K562 (cell line): ENCODE measurements around the gene EN2. TPM values are rescaled to one million over a fixed set of nuclear protein-coding genes. Genes with fewer than 3 reads are reported as not detected.

Source experiments
- ATAC-seq: fragments of 200-7000 bp; cut with Tn5 transposase; 3 replicates; pipeline ENCODE4 v1.9.1; 2020; ENCODE audit warnings: moderate library complexity
- BruUV-seq: library from RNA; stranded (reverse); fragments of 400-500 nt; replicated peaks from 2 replicates; lab custom pipeline; 2021; lab: Mats Ljungman, UMichigan
- CTCF ChIA-PET: fragments of 300-600 bp; formaldehyde crosslinking; extraction: SDS; loops from one replicate; lab custom pipeline; 2021; ENCODE audit warnings: low intra/inter-chr PET ratio; lab: Yijun Ruan, JAX
- POLR2A ChIA-PET: fragments of 300-600, 350-650 bp; sonication (Branson Sonifier 250); formaldehyde crosslinking; extraction: SDS; loops from one replicate; lab custom pipeline; 2021; ENCODE audit warnings: antibody characterized with exemption, inconsistent platforms; lab: Yijun Ruan, JAX
- DNase-seq, 4 experiments: peaks; one replicate each; pipeline versions ENCODE4 v3.0.0 to v3.0.0-alpha.2; 2011 to 2018; ENCODE audit warnings: low spot score in 3 of 4, mixed read lengths in 3 of 4; ENCODE audit errors: extremely low read depth in 1 of 4
- FAIRE-seq: peaks from 2 replicates; lab custom pipeline; 2011; peaks lifted over from hg19 to GRCh38; lab: Jason Lieb, UNC
- H2AFZ ChIP-seq: 2 replicates; pipeline ENCODE4 v1.6.0; 2011; ENCODE audit warnings: low read depth, low read length, control low read depth, inconsistent platforms
- H3K27ac ChIP-seq: fragments of 200-600 bp; 3 replicates; pipeline ENCODE4 v1.8.0; 2011; ENCODE audit warnings: low read depth, mild to moderate bottlenecking, control low read depth, inconsistent platforms, low read length, moderate library complexity, mixed read lengths; ENCODE audit errors: extremely low read depth
- H3K27me3 ChIP-seq, 2 experiments: fragments of 300-600 bp in 1 of 2; 2 replicates in 1 of 2; 3 replicates in 1 of 2; pipeline versions ENCODE4 v1.6.0 to v1.8.0; 2011; ENCODE audit warnings: inconsistent platforms in 2 of 2, low read length in 2 of 2, mild to moderate bottlenecking in 1 of 2, mixed read lengths in 1 of 2, moderate library complexity in 1 of 2; ENCODE audit not compliant: control insufficient read depth in 2 of 2, insufficient read depth in 2 of 2
- H3K36me3 ChIP-seq: fragments of 300-600 bp; 3 replicates; pipeline ENCODE4 v1.8.0; 2011; ENCODE audit warnings: mild to moderate bottlenecking, low read length, inconsistent platforms; ENCODE audit not compliant: control insufficient read depth, insufficient read depth
- H3K4me1 ChIP-seq, 2 experiments: fragments of 200-600 bp in 1 of 2; replicated peaks in 1 of 2; 2 replicates in 1 of 2; 3 replicates in 1 of 2; pipeline versions ENCODE4 v1.5.1 to v1.8.0; 2011; ENCODE audit warnings: inconsistent platforms in 2 of 2, low read length in 2 of 2, mild to moderate bottlenecking in 1 of 2, mixed read lengths in 1 of 2, moderate library complexity in 1 of 2; ENCODE audit not compliant: control insufficient read depth in 2 of 2, insufficient read depth in 2 of 2
- H3K4me2 ChIP-seq: 2 replicates; pipeline ENCODE4 v1.6.1; 2011; ENCODE audit warnings: low read length, control low read depth, inconsistent platforms, mixed read lengths; ENCODE audit not compliant: insufficient read depth
- H3K4me3 ChIP-seq: fragments of 200-600 bp; sonication (generic), shearing (Covaris generic); 2 replicates; pipeline ENCODE4 v1.5.1; 2016; ENCODE audit warnings: control low read depth, inconsistent platforms
- H3K79me2 ChIP-seq: fragments of 200-600 bp; 3 replicates; pipeline ENCODE4 v1.8.0; 2011; ENCODE audit warnings: low read length, inconsistent platforms; ENCODE audit not compliant: control insufficient read depth, insufficient read depth
- H3K9ac ChIP-seq, 2 experiments: 2 replicates each; pipeline versions ENCODE4 v1.6.0 to v1.6.1; 2011; ENCODE audit warnings: low read depth in 2 of 2, low read length in 2 of 2, control low read depth in 1 of 2, inconsistent platforms in 1 of 2, mild to moderate bottlenecking in 1 of 2, mixed read lengths in 1 of 2; ENCODE audit not compliant: insufficient read depth in 1 of 2
- H3K9me1 ChIP-seq: one replicate; pipeline ENCODE4 v1.6.0; 2011; ENCODE audit warnings: inconsistent platforms, mild to moderate bottlenecking, low read length, moderate library complexity; ENCODE audit not compliant: control insufficient read depth, insufficient read depth
- H3K9me3 ChIP-seq: replicated peaks from 2 replicates; pipeline ENCODE4 v1.5.1; 2011; ENCODE audit warnings: low read depth, low read length, inconsistent platforms; ENCODE audit not compliant: control insufficient read depth, insufficient read depth
- H4K20me1 ChIP-seq: replicated peaks from 2 replicates; pipeline ENCODE4 v1.6.1; 2011; ENCODE audit warnings: low read length, inconsistent platforms, mixed read lengths; ENCODE audit not compliant: control insufficient read depth, insufficient read depth
- ARID1B ChIP-seq: fragments of 450-650 bp; IDR thresholded peaks from 2 replicates; pipeline ENCODE4 v1.6.1; 2016; ENCODE audit warnings: antibody characterized with exemption, mild to moderate bottlenecking, inconsistent platforms
- ASH1L ChIP-seq: fragments of 450-650 bp; IDR thresholded peaks from 2 replicates; pipeline ENCODE4 v1.6.1; 2018; ENCODE audit warnings: borderline replicate concordance, mild to moderate bottlenecking, low read depth; ENCODE audit not compliant: partially characterized antibody
- CLOCK ChIP-seq: fragments of 250-450 bp; sonication (Bioruptor Pico); IDR thresholded peaks from 2 replicates; pipeline ENCODE4 v1.4.0; 2020; ENCODE audit warnings: mild to moderate bottlenecking, moderate library complexity, borderline replicate concordance
- FOS ChIP-seq: IDR thresholded peaks from 3 replicates; pipeline ENCODE4 v1.6.1; 2011; ENCODE audit not compliant: insufficient read length; ENCODE audit errors: extremely low read depth
- HMBOX1 ChIP-seq: sonication (generic); IDR thresholded peaks from 2 replicates; pipeline ENCODE4 v1.6.1; 2016
- HMG20B ChIP-seq: fragments of 250-450 bp; sonication (Bioruptor Pico); IDR thresholded peaks from 2 replicates; pipeline ENCODE4 v1.5.0; 2021; ENCODE audit warnings: mild to moderate bottlenecking
- MCM5 ChIP-seq: fragments of 450-650 bp; IDR thresholded peaks from 2 replicates; pipeline ENCODE4 v1.6.1; 2016; ENCODE audit warnings: low read depth
- MCM7 ChIP-seq, 2 experiments: fragments of 450-650 bp; IDR thresholded peaks; 2 replicates each; pipeline ENCODE4 v1.6.1; 2016 to 2018
- TRIM25 ChIP-seq: fragments of 450-650 bp; IDR thresholded peaks from 2 replicates; pipeline ENCODE4 v1.7.0; 2016; ENCODE audit warnings: borderline replicate concordance
- TSHZ1 ChIP-seq: fragments of 250-450 bp; sonication (Bioruptor Pico); IDR thresholded peaks from 2 replicates; pipeline ENCODE4 v1.4.0; 2020; ENCODE audit warnings: mild to moderate bottlenecking, moderate library complexity
- ZNF253 ChIP-seq: fragments of 250-450 bp; sonication (Bioruptor Pico); conservative IDR thresholded peaks from 2 replicates; pipeline ENCODE4 v1.6.1; 2021; ENCODE audit warnings: mild to moderate bottlenecking
- ZSCAN32 ChIP-seq: fragments of 450-650 bp; formaldehyde crosslinking; IDR thresholded peaks from 2 replicates; pipeline ENCODE4 v1.4.0; 2020; ENCODE audit warnings: mild to moderate bottlenecking, moderate library complexity
- WGBS: fragments of 100-300 bp; shearing (Covaris generic); methylation state at CpG from one replicate; pipeline ENCODE4 v1.1.6; 2016; ENCODE audit warnings: low coverage, mixed read lengths; ENCODE audit not compliant: insufficient coverage; ENCODE audit errors: missing lambda C conversion rate; 5-methylcytosine and 5-hydroxymethylcytosine counted together
- in situ Hi-C: fragments of 300-500 bp; cut with MboI; formaldehyde crosslinking; loops from 4 replicates; pipeline ENCODE4 v1.15.0; 2018; ENCODE audit warnings: inconsistent platforms, mixed read lengths
- intact Hi-C: fragments of 100-400 bp; cut with micrococcal nuclease; formaldehyde crosslinking; loops from 2 replicates; pipeline ENCODE4 v1.14.2; 2022
- polyA plus RNA-seq, 8 experiments: library from polyadenylated mRNA; depleted of rRNA in 4 of 8; stranded (reverse) in 5 of 8; unstranded in 3 of 8; fragments of >200 nt; fragmentation: Nextera tagmentation in 2 of 8; fragmentation: Illumina TruSeq in 1 of 8; extraction: Ambion mirVana in 2 of 8; extraction: Trizol in 1 of 8; gene quantifications; 2 replicates each; pipeline versions ENCODE4 v1.2.1 to v1.2.3, GENCODE V29; 2011 to 2014; ENCODE audit warnings: inconsistent platforms in 1 of 8, missing spikeins in 1 of 8
- total RNA-seq, 7 experiments: library from RNA; depleted of rRNA in 6 of 7; stranded (reverse); fragments of >200 nt in 6 of 7; fragmentation: Illumina TruSeq in 2 of 7; extraction: Trizol in 2 of 7; gene quantifications; 2 replicates each; pipeline versions ENCODE4 v1.2.1 to v1.2.3, GENCODE V29; 2011 to 2021; ENCODE audit warnings: low replicate concordance in 1 of 7

The EN2 gene
- total and polyA plus RNA-seq, 9 of the 15 experiments (the other 6 are each of a cell fraction or from before 2014, with no cell fraction given) = 0.04 TPM; not detected in 7

GRCh38 chr7:155454183-155455112, 3.5 kb upstream of the EN2 start:
- ChIA-PET CTCF (no interaction called here), POLR2A (interaction anchor here (0.6 to 0.7 kb wide), 2 partner anchors 15 to 117 kb away, joined by 3 read pairs; no protein-coding TSS in a partner anchor)
- no peaks in the 10 kb centered on the region for H3K79me2 ChIP-seq
- intact Hi-C loops = no loop called here
- no peak overlapping the region for H3K27ac ChIP-seq
- FAIRE-seq = no peak
- no peak overlapping the region for H3K4me3 ChIP-seq
- in situ Hi-C loops = no loop called here
- no peak for ATAC-seq
- peaks cover 70 to 74% of the 10 kb centered on the region in 2 experiments for H3K27me3 ChIP-seq
- no peaks in the 10 kb centered on the region for H3K9me3 ChIP-seq
- H3K4me1 ChIP-seq = peaks cover 0 to 37% of the 10 kb centered on the region in 2 experiments; a peak in 2 of 5 replicates
- H3K9ac ChIP-seq = no peak overlapping the region
- no peak overlapping the region for H3K4me2 ChIP-seq
- WGBS = 3% methylated on average over 79 of the region's 82 CpGs
- H3K36me3 ChIP-seq = no peaks in the 10 kb centered on the region
- H4K20me1 ChIP-seq = peaks cover 3% of the 10 kb centered on the region; the same call in 1 of the 2 replicates
- no peaks in the 10 kb centered on the region for H3K9me1 ChIP-seq
- H2AFZ ChIP-seq = no peak overlapping the region
- DNase-seq = no peak
- no TSS peak for BruUV-seq
- TF ChIP-seq FOS (no peak), MCM7 (IDR thresholded peaks at IDR 0.05) (no peak), HMG20B (CRISPR knock-in tag) (no peak), ASH1L (no peak), CLOCK (no peak), ZNF253 (CRISPR knock-in tag) (no peak), HMBOX1 (no peak), TSHZ1 (CRISPR knock-in tag) (no peak), MCM5 (no peak), ZSCAN32 (CRISPR knock-in tag) (no peak), ARID1B (no peak), TRIM25 (no peak)
